Fibroblast of peridontal ligament (primary cell): ENCODE results near the gene LLGL2.

ENCODE experiments used
- DNase-seq: peaks from one replicate; pipeline ENCODE4 v3.0.0-alpha.2; 2010; ENCODE audit errors: extremely low read depth

The LLGL2 gene

GRCh38 chr17:75612906-75613626, 87.6 kb downstream of the LLGL2 start:
- DNase-seq, result no peak

- no peak for DNase-seq
Measured at GRCh38 chr17:75614006-75614405, 88.5 kb downstream of the LLGL2 start.

GRCh38 chr17:75614556-75615270, 89.2 kb downstream of the LLGL2 start:
- no peak for DNase-seq

GRCh38 chr17:75615301-75615700, 89.8 kb downstream of the LLGL2 start:
- no peak for DNase-seq

GRCh38 chr17:75616521-75617122, 91.1 kb downstream of the LLGL2 start:
- DNase-seq, result no peak

- DNase-seq, result no peak
Measured at GRCh38 chr17:75617218-75617617, 91.7 kb downstream of the LLGL2 start.

- no peak for DNase-seq
Measured at GRCh38 chr17:75617675-75618074, 92.2 kb downstream of the LLGL2 start.

GRCh38 chr17:75619506-75620431, 94.3 kb downstream of the LLGL2 start:
- DNase-seq, result peak; percentile 10

- DNase-seq, result no peak
Measured at GRCh38 chr17:75621489-75621888, 96.0 kb downstream of the LLGL2 start.

- DNase-seq, result no peak
Measured at GRCh38 chr17:75622076-75622475, 96.6 kb downstream of the LLGL2 start.

- no peak for DNase-seq
Measured at GRCh38 chr17:75622771-75623273, 97.3 kb downstream of the LLGL2 start.

GRCh38 chr17:75623386-75623785, 97.9 kb downstream of the LLGL2 start:
- no peak for DNase-seq

- no peak for DNase-seq
Measured at GRCh38 chr17:75624021-75624420, 98.5 kb downstream of the LLGL2 start.
